Measurements from ENCODE around the gene CLCN1. TPM values are rescaled to one million over a fixed set of nuclear protein-coding genes. Genes with fewer than 3 reads are reported as not detected.

The CLCN1 gene
- total RNA-seq, 1 experiment from 2014 or later = 0.13 TPM

DNA sequence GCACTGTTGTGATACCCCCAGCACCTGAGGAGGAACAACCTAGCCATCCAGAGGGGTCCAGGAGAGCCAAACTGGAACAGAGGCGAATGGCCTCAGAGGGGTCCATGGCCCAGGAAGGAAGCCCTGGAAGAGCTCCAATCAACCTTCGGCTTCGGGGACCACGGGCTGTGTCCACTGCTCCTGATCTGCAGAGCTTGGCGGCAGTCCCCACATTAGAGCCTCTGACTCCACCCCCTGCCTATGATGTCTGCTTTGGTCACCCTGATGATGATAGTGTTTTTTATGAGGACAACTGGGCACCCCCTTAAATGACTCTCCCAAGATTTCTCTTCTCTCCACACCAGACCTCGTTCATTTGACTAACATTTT lies 29.4 kb upstream of the CLCN1 start:
- Histone ChIP-seq H3K14ac (ENCODE audit: insufficient read depth, low read length) (no peak overlapping the region), H2BK120ac (ENCODE audit: low read depth, low read length, poor library complexity, severe bottlenecking) (no peak overlapping the region), H3K4me2 (ENCODE audit: insufficient read depth, insufficient read length, low read length) (no peak overlapping the region), H2BK15ac (ENCODE audit: low read depth, low read length) (no peak overlapping the region), H3K27ac (ENCODE audit: insufficient read length, low read depth, low read length) (no peak overlapping the region), H4K8ac (replicated peaks; ENCODE audit: insufficient read length, low read depth, low read length) (no peak overlapping the region), H3K79me2 (ENCODE audit: insufficient read depth, low read length) (peaks cover 16% of the 10 kb centered on the region; the same call in 1 of the 2 replicates), H3K4me1 (ENCODE audit: insufficient read depth, low read length) (peaks cover 9% of the 10 kb centered on the region; the same call in 1 of the 2 replicates), H3K79me1 (ENCODE audit: insufficient read depth, low read depth, low read length, poor library complexity, severe bottlenecking) (no peaks in the 10 kb centered on the region), H3K23me2 (ENCODE audit: insufficient read length, low read depth, low read length, poor library complexity, severe bottlenecking) (peaks cover 10% of the 10 kb centered on the region), H4K20me1 (ENCODE audit: control insufficient read depth, insufficient read depth, insufficient read length) (no peaks in the 10 kb centered on the region), H3K27me3 (ENCODE audit: insufficient read depth, low read length) (peaks cover 10% of the 10 kb centered on the region; the same call in 1 of the 2 replicates), H3K4ac (ENCODE audit: low read depth, low read length) (no peak overlapping the region), H3K18ac (ENCODE audit: insufficient read length, low read depth, low read length) (no peak overlapping the region), H3K9me3 (ENCODE audit: control insufficient read depth, low read depth, low read length) (peaks cover 10% of the 10 kb centered on the region), H2BK20ac (ENCODE audit: low read depth, low read length, poor library complexity, severe bottlenecking) (no peak overlapping the region), H3K23ac (ENCODE audit: insufficient read length, low read depth, low read length) (no peak overlapping the region), H2AFZ (ENCODE audit: low read length) (no peak overlapping the region), H4K5ac (ENCODE audit: insufficient read length, low read depth, low read length) (no peak overlapping the region), H4K91ac (ENCODE audit: insufficient read length, low read depth, low read length) (no peak overlapping the region), H3K9ac (ENCODE audit: extremely low read depth, insufficient read length, low read length) (no peak overlapping the region), H3T11ph (ENCODE audit: low read length) (no peak overlapping the region), H3K56ac (ENCODE audit: insufficient read length, low read depth, low read length) (no peak overlapping the region), H2BK5ac (ENCODE audit: insufficient read length, low read length) (no peak overlapping the region), H2BK12ac (ENCODE audit: insufficient read length, low read depth, low read length) (no peak overlapping the region), H2AK5ac (ENCODE audit: insufficient read length, low read length) (no peak overlapping the region)
- TF ChIP-seq CTCF (conservative IDR thresholded peaks at IDR 0.05) = no peak
- Mint-ChIP-seq H3K27me3 (ENCODE audit: low read depth) (peaks cover 36% of the 10 kb centered on the region), H3K4me1 (peaks cover 40 to 46% of the 10 kb centered on the region in 2 experiments), H3K9me3 (peaks cover 12 to 14% of the 10 kb centered on the region in 2 experiments), H3K36me3 (ENCODE audit: insufficient read depth in 1 of 3, low read depth in 3 of 3) (peaks cover 22 to 35% (median 28%) of the 10 kb centered on the region in 3 experiments), H3K27ac (no peak overlapping the region), H3K4me3 (no peak overlapping the region)
- no peak for DNase-seq
- no CpG with 5 or more reads among the region's 6 CpGs for WGBS (ENCODE audit: extremely low coverage, insufficient read length, low lambda C conversion rate)
